H9 (cell line): Measurements from ENCODE around the gene SLC7A14. TPM values are rescaled to one million over a fixed set of nuclear protein-coding genes. Genes with fewer than 3 reads are reported as not detected.
A peak's percentile ranks its signal among the peaks of the same experiment; 100 is the strongest.

Experiments used
- DNase-seq: peaks from one replicate; pipeline ENCODE4 v3.0.0-alpha.2; 2017
- H2AFZ ChIP-seq: one replicate; pipeline ENCODE4 v1.6.1; 2013; ENCODE audit warnings: mild to moderate bottlenecking, low read length, control low read depth, moderate library complexity
- H2AK5ac ChIP-seq: 2 replicates; pipeline ENCODE4 v1.6.1; 2013; ENCODE audit warnings: low read length, control low read depth, mixed read lengths; ENCODE audit not compliant: insufficient read length
- H2BK120ac ChIP-seq: one replicate; pipeline ENCODE4 v1.6.1; 2013; ENCODE audit warnings: low read depth, mild to moderate bottlenecking, low read length, control low read depth, inconsistent platforms; ENCODE audit not compliant: poor library complexity, severe bottlenecking
- H2BK12ac ChIP-seq: 2 replicates; pipeline ENCODE4 v1.6.1; 2013; ENCODE audit warnings: low read length, control low read depth, mixed read lengths, low read depth; ENCODE audit not compliant: insufficient read length
- H2BK15ac ChIP-seq: 2 replicates; pipeline ENCODE4 v1.6.1; 2013; ENCODE audit warnings: low read depth, low read length, control low read depth
- H2BK20ac ChIP-seq: one replicate; pipeline ENCODE4 v1.6.1; 2013; ENCODE audit warnings: low read depth, mild to moderate bottlenecking, low read length, control low read depth, inconsistent platforms; ENCODE audit not compliant: poor library complexity, severe bottlenecking
- H2BK5ac ChIP-seq: 2 replicates; pipeline ENCODE4 v1.6.1; 2013; ENCODE audit warnings: low read length, control low read depth, mixed read lengths; ENCODE audit not compliant: insufficient read length
- H3K14ac ChIP-seq: 2 replicates; pipeline ENCODE4 v1.6.1; 2013; ENCODE audit warnings: low read length, control low read depth; ENCODE audit not compliant: insufficient read depth
- H3K18ac ChIP-seq: 2 replicates; pipeline ENCODE4 v1.6.1; 2013; ENCODE audit warnings: low read depth, mild to moderate bottlenecking, mixed read lengths, low read length, control low read depth; ENCODE audit not compliant: insufficient read length
- H3K23ac ChIP-seq: 2 replicates; pipeline ENCODE4 v1.6.1; 2013; ENCODE audit warnings: low read length, control low read depth, mixed read lengths, low read depth; ENCODE audit not compliant: insufficient read length
- H3K23me2 ChIP-seq: 2 replicates; pipeline ENCODE4 v1.6.1; 2013; ENCODE audit warnings: low read depth, mild to moderate bottlenecking, mixed read lengths, low read length, control low read depth; ENCODE audit not compliant: insufficient read length, poor library complexity, severe bottlenecking
- H3K27ac ChIP-seq: 2 replicates; pipeline ENCODE4 v1.5.1; 2013; ENCODE audit warnings: low read length, control low read depth, mixed read lengths, low read depth; ENCODE audit not compliant: insufficient read length
- H3K27me3 ChIP-seq: 2 replicates; pipeline ENCODE4 v1.6.1; 2013; ENCODE audit warnings: low read length, control low read depth, inconsistent platforms; ENCODE audit not compliant: insufficient read depth
- H3K4ac ChIP-seq: 2 replicates; pipeline ENCODE4 v1.6.1; 2013; ENCODE audit warnings: low read depth, mild to moderate bottlenecking, control low read depth, inconsistent platforms, low read length, moderate library complexity
- H3K4me1 ChIP-seq: 2 replicates; pipeline ENCODE4 v1.6.1; 2013; ENCODE audit warnings: low read length, control low read depth, inconsistent platforms; ENCODE audit not compliant: insufficient read depth
- H3K4me2 ChIP-seq: 2 replicates; pipeline ENCODE4 v1.6.1; 2013; ENCODE audit warnings: low read length, control low read depth, mixed read lengths; ENCODE audit not compliant: insufficient read length, insufficient read depth
- H3K56ac ChIP-seq: 2 replicates; pipeline ENCODE4 v1.6.1; 2013; ENCODE audit warnings: low read depth, mild to moderate bottlenecking, mixed read lengths, low read length, control low read depth; ENCODE audit not compliant: insufficient read length
- H3K79me1 ChIP-seq: 2 replicates; pipeline ENCODE4 v1.6.1; 2013; ENCODE audit warnings: low read depth, mild to moderate bottlenecking, moderate library complexity, low read length, control low read depth, inconsistent platforms; ENCODE audit not compliant: insufficient read depth, poor library complexity, severe bottlenecking
- H3K79me2 ChIP-seq: 2 replicates; pipeline ENCODE4 v1.6.1; 2013; ENCODE audit warnings: low read length, control low read depth, inconsistent platforms; ENCODE audit not compliant: insufficient read depth
- H3K9ac ChIP-seq: 2 replicates; pipeline ENCODE4 v1.6.1; 2013; ENCODE audit warnings: low read length, control low read depth, mixed read lengths; ENCODE audit not compliant: insufficient read length; ENCODE audit errors: extremely low read depth
- H3K9me3 ChIP-seq: one replicate; pipeline ENCODE4 v1.6.1; 2013; ENCODE audit warnings: low read depth, low read length, inconsistent platforms; ENCODE audit not compliant: control insufficient read depth
- H3T11ph ChIP-seq: one replicate; pipeline ENCODE4 v1.6.1; 2013; ENCODE audit warnings: mild to moderate bottlenecking, low read length, control low read depth, inconsistent platforms
- H4K20me1 ChIP-seq: one replicate; pipeline ENCODE4 v1.6.1; 2013; ENCODE audit not compliant: control insufficient read depth, insufficient read length, insufficient read depth
- H4K5ac ChIP-seq: 2 replicates; pipeline ENCODE4 v1.6.1; 2013; ENCODE audit warnings: low read depth, mild to moderate bottlenecking, mixed read lengths, low read length, control low read depth; ENCODE audit not compliant: insufficient read length
- H4K8ac ChIP-seq: replicated peaks from 2 replicates; pipeline ENCODE4 v1.6.1; 2013; ENCODE audit warnings: low read length, control low read depth, mixed read lengths, low read depth; ENCODE audit not compliant: insufficient read length
- H4K91ac ChIP-seq: 2 replicates; pipeline ENCODE4 v1.6.1; 2013; ENCODE audit warnings: low read depth, mild to moderate bottlenecking, moderate library complexity, mixed read lengths, low read length, control low read depth; ENCODE audit not compliant: insufficient read length
- H3K27ac Mint-ChIP-seq, 3 experiments: 2 replicates in 2 of 3; 3 replicates in 1 of 3; pipeline ENCODE4 v1.8.0; 2020 to 2021; ENCODE audit warnings: mixed read lengths in 3 of 3, mild to moderate bottlenecking in 1 of 3, moderate library complexity in 1 of 3
- H3K27me3 Mint-ChIP-seq: 2 replicates; pipeline ENCODE4 v1.8.0; 2021; ENCODE audit warnings: low read depth, mild to moderate bottlenecking, moderate library complexity, mixed read lengths
- H3K36me3 Mint-ChIP-seq, 3 experiments: 2 replicates in 2 of 3; 3 replicates in 1 of 3; pipeline ENCODE4 v1.8.0; 2020 to 2021; ENCODE audit warnings: low read depth in 3 of 3, mixed read lengths in 3 of 3; ENCODE audit not compliant: insufficient read depth in 1 of 3
- H3K4me1 Mint-ChIP-seq, 2 experiments: 2 replicates each; pipeline ENCODE4 v1.8.0; 2020; ENCODE audit warnings: mixed read lengths in 2 of 2
- H3K4me3 Mint-ChIP-seq, 2 experiments: 2 replicates in 1 of 2; 3 replicates in 1 of 2; pipeline ENCODE4 v1.8.0; 2020 to 2021; ENCODE audit warnings: mild to moderate bottlenecking in 2 of 2, mixed read lengths in 2 of 2, moderate library complexity in 1 of 2
- H3K9me3 Mint-ChIP-seq, 2 experiments: 2 replicates in 1 of 2; 3 replicates in 1 of 2; pipeline ENCODE4 v1.8.0; 2020; ENCODE audit warnings: mild to moderate bottlenecking in 2 of 2, mixed read lengths in 2 of 2, moderate library complexity in 1 of 2
- WGBS: extraction: QIAGEN DNeasy Blood & Tissue Kit; methylation state at CpG from one replicate; pipeline ENCODE4 v1.1.7; 2013; ENCODE audit warnings: missing lambda C conversion rate, low lambda C conversion rate, mixed read lengths; ENCODE audit not compliant: insufficient read length; ENCODE audit errors: extremely low coverage; 5-methylcytosine and 5-hydroxymethylcytosine counted together
- total RNA-seq: library from RNA; stranded (reverse); gene quantifications from 2 replicates; pipeline ENCODE4 v1.2.1, GENCODE V29; 2021
- TF ChIP-seq, protein P1 (sequence below): fragments of 200-600 bp; sonication (generic); conservative IDR thresholded peaks from 3 replicates; pipeline ENCODE4 v1.8.0; 2021; ENCODE audit warnings: antibody characterized with exemption, mild to moderate bottlenecking

The SLC7A14 gene
- total RNA-seq, 1 experiment from 2014 or later = 0.42 TPM

DNA sequence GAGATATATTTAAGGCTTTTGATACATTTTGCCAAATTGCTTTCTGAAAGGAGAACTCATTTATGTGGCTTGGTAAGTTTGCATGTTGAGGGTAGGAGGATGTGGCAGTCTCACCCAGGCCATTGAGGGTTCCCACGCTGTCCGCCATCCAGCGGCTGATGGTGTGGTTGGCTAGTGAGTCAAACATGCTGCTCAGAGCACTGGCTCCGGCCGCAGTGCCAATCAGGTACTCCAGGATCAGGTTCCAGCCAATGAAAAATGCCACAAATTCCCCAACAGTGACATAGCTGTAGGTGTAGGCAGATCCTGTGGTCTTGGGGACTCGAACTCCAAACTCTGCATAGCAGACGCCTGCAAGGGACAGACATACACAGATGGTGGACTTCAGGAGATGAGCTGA, 84.9 kb downstream of the SLC7A14 start:
- Mint-ChIP-seq H3K27ac (peak overlapping the region in 1 of 3 experiments; percentile 16; a peak in 1 of 7 replicates), H3K4me1 (no peaks in the 10 kb centered on the region), H3K36me3 (no peaks in the 10 kb centered on the region), H3K9me3 (no peaks in the 10 kb centered on the region), H3K4me3 (no peak overlapping the region), H3K27me3 (no peaks in the 10 kb centered on the region)
- H3K23me2 ChIP-seq = no peaks in the 10 kb centered on the region
- no peak overlapping the region for H3K18ac ChIP-seq
- TF ChIP-seq, protein P1, sequence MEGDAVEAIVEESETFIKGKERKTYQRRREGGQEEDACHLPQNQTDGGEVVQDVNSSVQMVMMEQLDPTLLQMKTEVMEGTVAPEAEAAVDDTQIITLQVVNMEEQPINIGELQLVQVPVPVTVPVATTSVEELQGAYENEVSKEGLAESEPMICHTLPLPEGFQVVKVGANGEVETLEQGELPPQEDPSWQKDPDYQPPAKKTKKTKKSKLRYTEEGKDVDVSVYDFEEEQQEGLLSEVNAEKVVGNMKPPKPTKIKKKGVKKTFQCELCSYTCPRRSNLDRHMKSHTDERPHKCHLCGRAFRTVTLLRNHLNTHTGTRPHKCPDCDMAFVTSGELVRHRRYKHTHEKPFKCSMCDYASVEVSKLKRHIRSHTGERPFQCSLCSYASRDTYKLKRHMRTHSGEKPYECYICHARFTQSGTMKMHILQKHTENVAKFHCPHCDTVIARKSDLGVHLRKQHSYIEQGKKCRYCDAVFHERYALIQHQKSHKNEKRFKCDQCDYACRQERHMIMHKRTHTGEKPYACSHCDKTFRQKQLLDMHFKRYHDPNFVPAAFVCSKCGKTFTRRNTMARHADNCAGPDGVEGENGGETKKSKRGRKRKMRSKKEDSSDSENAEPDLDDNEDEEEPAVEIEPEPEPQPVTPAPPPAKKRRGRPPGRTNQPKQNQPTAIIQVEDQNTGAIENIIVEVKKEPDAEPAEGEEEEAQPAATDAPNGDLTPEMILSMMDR = no peak
- H4K20me1 ChIP-seq = no peaks in the 10 kb centered on the region
- no peak overlapping the region for H3K14ac ChIP-seq
- H3K79me2 ChIP-seq = no peaks in the 10 kb centered on the region
- no peaks in the 10 kb centered on the region for H3K9me3 ChIP-seq
- no CpG with 5 or more reads among the region's 7 CpGs for WGBS
- H3K23ac ChIP-seq = no peak overlapping the region
- no peak overlapping the region for H2AFZ ChIP-seq
- DNase-seq = peak; percentile 37
- no peak overlapping the region for H2BK120ac ChIP-seq
- no peak overlapping the region for H2BK15ac ChIP-seq
- H4K5ac ChIP-seq = no peak overlapping the region
- no peak overlapping the region for H4K8ac ChIP-seq
- no peak overlapping the region for H2BK5ac ChIP-seq
- no peak overlapping the region for H3K9ac ChIP-seq
- H4K91ac ChIP-seq = no peak overlapping the region
- H2BK20ac ChIP-seq = no peak overlapping the region
- H3K27ac ChIP-seq = no peak overlapping the region
- no peak overlapping the region for H3K4ac ChIP-seq
- H2BK12ac ChIP-seq = no peak overlapping the region
- no peak overlapping the region for H3T11ph ChIP-seq
- H3K4me2 ChIP-seq = no peak overlapping the region
- H3K27me3 ChIP-seq = no peaks in the 10 kb centered on the region
- no peaks in the 10 kb centered on the region for H3K79me1 ChIP-seq
- H3K4me1 ChIP-seq = no peaks in the 10 kb centered on the region
- H2AK5ac ChIP-seq = no peak overlapping the region
- H3K56ac ChIP-seq = no peak overlapping the region
